Stimulated activated CD4-positive, alpha-beta T cell treated with anti-CD3 and anti-CD28 coated beads, TNF-alpha, amount 100 ng/mL, for 48 hours (primary cell): ENCODE results near the gene MIPOL1.

ENCODE experiments used
- DNase-seq, 3 donors: peaks; one replicate each; pipeline ENCODE4 v3.0.0-alpha.2; 2020; ENCODE audit warnings: low read depth in 3 of 3

Gene MIPOL1

GRCh38 chr14:37587131-37587803 is 389.5 kb downstream of the MIPOL1 start:
- DNase-seq: no peak

- no peak for DNase-seq
Measured at GRCh38 chr14:37587881-37588666, 390.3 kb downstream of the MIPOL1 start.

- DNase-seq: no peak
Measured at GRCh38 chr14:37588667-37588955, 390.9 kb downstream of the MIPOL1 start.

- no peak for DNase-seq
Measured at GRCh38 chr14:37588956-37589714, 391.4 kb downstream of the MIPOL1 start.

- DNase-seq: no peak
Measured at GRCh38 chr14:37589715-37590427, 392.1 kb downstream of the MIPOL1 start.

GRCh38 chr14:37590428-37591139 is 392.8 kb downstream of the MIPOL1 start:
- no peak for DNase-seq

GRCh38 chr14:37591311-37591940 is 393.7 kb downstream of the MIPOL1 start:
- DNase-seq: no peak

- DNase-seq: no peak
Measured at GRCh38 chr14:37591941-37592481, 394.3 kb downstream of the MIPOL1 start.

- DNase-seq: no peak
Measured at GRCh38 chr14:37592482-37593408, 395.0 kb downstream of the MIPOL1 start.

GRCh38 chr14:37593511-37594237 is 395.9 kb downstream of the MIPOL1 start:
- no peak for DNase-seq

GRCh38 chr14:37594238-37594970 is 396.7 kb downstream of the MIPOL1 start:
- no peak for DNase-seq

- no peak for DNase-seq
Measured at GRCh38 chr14:37594971-37595808, 397.5 kb downstream of the MIPOL1 start, which contains the start of the genes FOXA1 and TTC6. FOXA1 (minus strand) TSS chr14:37595249; CDS start chr14:37594972, 277 bp downstream. TTC6 (plus strand) TSS chr14:37595629; CDS start chr14:37622065, 26,436 bp downstream.

- DNase-seq: peak; percentile 53 to 77 (median 61)
Measured at GRCh38 chr14:37595809-37596621, 398.3 kb downstream of the MIPOL1 start.

GRCh38 chr14:37596790-37597472 is 399.2 kb downstream of the MIPOL1 start:
- no peak for DNase-seq

- no peak for DNase-seq
Measured at GRCh38 chr14:37597538-37597913, 399.8 kb downstream of the MIPOL1 start.
